ENCODE measurements around the gene ZNF324. TPM values are rescaled to one million over a fixed set of nuclear protein-coding genes. Genes with fewer than 3 reads are reported as not detected.

The ZNF324 gene
- total and polyA plus RNA-seq, 3 donors from 2014 or later: 7.8 to 24.8 (median 23.2) TPM

GRCh38 chr19:58522709-58523108, 55.8 kb downstream of the ZNF324 start:
- WGBS, 2 donors: 80 to 84% methylated on average over 3 of the region's 3 CpGs
- no peak for DNase-seq
- H3K27ac ChIP-seq: no peak overlapping the region
- no peaks in the 10 kb centered on the region for H3K36me3 ChIP-seq (ENCODE audit: low read depth, missing control alignments)
- H3K9me3 ChIP-seq: no peaks in the 10 kb centered on the region
- intact Hi-C loops (cut with DNase I; ENCODE audit: low total_unique reads): no loop called here
- no peak overlapping the region for H3K4me3 ChIP-seq
- TF ChIP-seq CTCF (IDR thresholded peaks at IDR 0.05) (no peak), POLR2A (IDR thresholded peaks at IDR 0.05) (no peak)
- no peaks in the 10 kb centered on the region for H3K27me3 ChIP-seq
- peaks cover 17% of the 10 kb centered on the region for H3K4me1 ChIP-seq

Small RNAs within 50 kb of the gene (small RNA-seq; reads per million reads assigned to genes)
- 0 reads per million in 2 donors for gene RN7SL693P
- gene RNU6-1337P: 0 reads per million in 2 donors

Other genes starting within 250 kb of the ZNF324 start
- gene ZNF544, start 238.2 kb upstream of the ZNF324 start, total RNA-seq: 10 to 100 TPM; 92.2 to 93.9 TPM
- 45.8 TPM for gene ZNF544, start 238.2 kb upstream of the ZNF324 start, polyA plus RNA-seq (ENCODE audit: insufficient read depth, low read depth, low replicate concordance)
- gene ZNF8, start 188.1 kb upstream of the ZNF324 start, total RNA-seq: 10 to 100 TPM in 1 of 2 donors, 1 to 10 TPM in 1; 9.6 to 10.4 TPM
- gene ZNF8, start 188.1 kb upstream of the ZNF324 start, polyA plus RNA-seq (ENCODE audit: insufficient read depth, low read depth, low replicate concordance): 2.6 TPM
- gene ERVK3-1, start 161.7 kb upstream of the ZNF324 start, total RNA-seq: 10 to 100 TPM; 48.9 to 58.5 TPM
- gene ERVK3-1, start 161.7 kb upstream of the ZNF324 start, polyA plus RNA-seq (ENCODE audit: insufficient read depth, low read depth, low replicate concordance): 34.0 TPM
- gene ZSCAN22, start 140.1 kb upstream of the ZNF324 start, total RNA-seq: 1 to 10 TPM; 3.5 to 4.9 TPM
- gene ZSCAN22, start 140.1 kb upstream of the ZNF324 start, polyA plus RNA-seq (ENCODE audit: insufficient read depth, low read depth, low replicate concordance): 2.4 TPM
- gene A1BG, start 113.6 kb upstream of the ZNF324 start, total RNA-seq: 10 to 100 TPM in 1 of 2 donors, 1 to 10 TPM in 1; 3.5 to 13.1 TPM
- gene A1BG, start 113.6 kb upstream of the ZNF324 start, polyA plus RNA-seq (ENCODE audit: insufficient read depth, low read depth, low replicate concordance): 4.5 TPM
- gene ZNF497, start 104.3 kb upstream of the ZNF324 start, total RNA-seq: 10 to 100 TPM; 10.3 to 10.7 TPM
- gene ZNF497, start 104.3 kb upstream of the ZNF324 start, polyA plus RNA-seq (ENCODE audit: insufficient read depth, low read depth, low replicate concordance): 2.6 TPM
- gene ZNF837, start 86.0 kb upstream of the ZNF324 start, total RNA-seq: 1 to 10 TPM; 6.2 to 9.3 TPM
- gene ZNF837, start 86.0 kb upstream of the ZNF324 start, polyA plus RNA-seq (ENCODE audit: insufficient read depth, low read depth, low replicate concordance): 1.3 TPM
- gene RPS5, start 79.8 kb upstream of the ZNF324 start, total RNA-seq: 1,000 to 10,000 TPM in 1 of 2 donors, 100 to 1,000 TPM in 1; 437 to 1,004 TPM
- gene RPS5, start 79.8 kb upstream of the ZNF324 start, polyA plus RNA-seq (ENCODE audit: insufficient read depth, low read depth, low replicate concordance): 746 TPM
- gene RNF225, start 71.4 kb upstream of the ZNF324 start, total RNA-seq: not detected
- not detected for gene RNF225, start 71.4 kb upstream of the ZNF324 start, polyA plus RNA-seq (ENCODE audit: insufficient read depth, low read depth, low replicate concordance)
- 10 to 100 TPM; 22.1 to 33.9 TPM for gene ZNF584, start 58.4 kb upstream of the ZNF324 start, total RNA-seq
- gene ZNF584, start 58.4 kb upstream of the ZNF324 start, polyA plus RNA-seq (ENCODE audit: insufficient read depth, low read depth, low replicate concordance): 10.4 TPM
- gene ZNF132, start 26.9 kb upstream of the ZNF324 start, total RNA-seq: 10 to 100 TPM; 11.4 to 11.6 TPM
- 5.5 TPM for gene ZNF132, start 26.9 kb upstream of the ZNF324 start, polyA plus RNA-seq (ENCODE audit: insufficient read depth, low read depth, low replicate concordance)
- 10 to 100 TPM in 1 of 2 donors, 1 to 10 TPM in 1; 8.5 to 15.8 TPM for gene ZNF324B, start 15.5 kb upstream of the ZNF324 start, total RNA-seq
- gene ZNF324B, start 15.5 kb upstream of the ZNF324 start, polyA plus RNA-seq (ENCODE audit: insufficient read depth, low read depth, low replicate concordance): 4.8 TPM
- 10 to 100 TPM; 33.6 to 38.7 TPM for gene ZNF446, start 9.3 kb downstream of the ZNF324 start, total RNA-seq
- 24.3 TPM for gene ZNF446, start 9.3 kb downstream of the ZNF324 start, polyA plus RNA-seq (ENCODE audit: insufficient read depth, low read depth, low replicate concordance)
- gene SLC27A5, start 44.9 kb downstream of the ZNF324 start, total RNA-seq: 10 to 100 TPM; 29.1 to 37.8 TPM
- 63.6 TPM for gene SLC27A5, start 44.9 kb downstream of the ZNF324 start, polyA plus RNA-seq (ENCODE audit: insufficient read depth, low read depth, low replicate concordance)
- 10 to 100 TPM; 14.0 to 15.1 TPM for gene ZBTB45, start 52.7 kb downstream of the ZNF324 start, total RNA-seq
- gene ZBTB45, start 52.7 kb downstream of the ZNF324 start, polyA plus RNA-seq (ENCODE audit: insufficient read depth, low read depth, low replicate concordance): 6.9 TPM
- gene TRIM28, start 77.0 kb downstream of the ZNF324 start, total RNA-seq: 100 to 1,000 TPM; 415 to 521 TPM
- 694 TPM for gene TRIM28, start 77.0 kb downstream of the ZNF324 start, polyA plus RNA-seq (ENCODE audit: insufficient read depth, low read depth, low replicate concordance)
- 100 to 1,000 TPM; 115 to 126 TPM for gene CHMP2A, start 88.0 kb downstream of the ZNF324 start, total RNA-seq
- gene CHMP2A, start 88.0 kb downstream of the ZNF324 start, polyA plus RNA-seq (ENCODE audit: insufficient read depth, low read depth, low replicate concordance): 155 TPM
- gene UBE2M, start 91.5 kb downstream of the ZNF324 start, total RNA-seq: 10 to 100 TPM; 65.0 to 65.2 TPM
- 155 TPM for gene UBE2M, start 91.5 kb downstream of the ZNF324 start, polyA plus RNA-seq (ENCODE audit: insufficient read depth, low read depth, low replicate concordance)
- 10 to 100 TPM; 55.8 to 56.1 TPM for gene MZF1, start 106.3 kb downstream of the ZNF324 start, total RNA-seq
- 23.9 TPM for gene MZF1, start 106.3 kb downstream of the ZNF324 start, polyA plus RNA-seq (ENCODE audit: insufficient read depth, low read depth, low replicate concordance)